Upper lobe of left lung (tissue), 6 donors: ENCODE data around the gene TMEM43. TPM values are rescaled to one million over a fixed set of nuclear protein-coding genes. Genes with fewer than 3 reads are reported as not detected.

Experiments
- ATAC-seq, 2 donors: fragments of 200-7000 bp; cut with Tn5 transposase; one replicate each; pipeline ENCODE4 v1.9.1; 2022; ENCODE audit warnings: mild to moderate bottlenecking in 2 of 2, moderate library complexity in 2 of 2; ENCODE audit not compliant: low FRiP score in 2 of 2
- DNase-seq, 2 donors: peaks; one replicate each; pipeline ENCODE4 v3.0.0-alpha.2; 2019 to 2020
- H3K27ac ChIP-seq, 4 donors: fragments of 200-600 bp; sonication (generic); one replicate each; pipeline ENCODE4 v1.5.1; 2016 to 2019
- H3K27me3 ChIP-seq, 4 donors: fragments of 200-600 bp; sonication (generic); one replicate each; pipeline ENCODE4 v1.5.1; 2017 to 2019
- H3K36me3 ChIP-seq, 4 donors: fragments of 200-600 bp; sonication (generic); one replicate each; pipeline ENCODE4 v1.5.1; 2016 to 2019
- H3K4me1 ChIP-seq, 4 donors: fragments of 200-600 bp; sonication (generic); one replicate each; pipeline ENCODE4 v1.5.1; 2018 to 2019
- H3K4me3 ChIP-seq, 4 donors: fragments of 200-600 bp; sonication (generic); one replicate each; pipeline ENCODE4 v1.5.1; 2017 to 2019; ENCODE audit warnings: mild to moderate bottlenecking in 2 of 4, moderate library complexity in 1 of 4
- H3K9me3 ChIP-seq, 4 donors: fragments of 200-600 bp; sonication (generic); one replicate each; pipeline ENCODE4 v1.5.1; 2018 to 2019
- CTCF ChIP-seq, 6 experiments: fragments of 450-650 bp in 4 of 6; fragments of 200-600 bp in 2 of 6; sonication (generic) in 2 of 6; IDR thresholded peaks; one replicate each; pipeline ENCODE4 v1.5.1; 2016 to 2019; ENCODE audit warnings: antibody characterized with exemption in 6 of 6
- EP300 ChIP-seq, 4 donors: sonication (generic); formaldehyde crosslinking; IDR thresholded peaks; one replicate each; pipeline ENCODE4 v1.5.1; 2017; ENCODE audit warnings: antibody characterized with exemption in 4 of 4, control low read depth in 2 of 4
- POLR2A ChIP-seq, 4 donors: fragments of 450-650 bp; IDR thresholded peaks; one replicate each; pipeline ENCODE4 v1.5.1; 2016 to 2017; ENCODE audit warnings: antibody characterized with exemption in 4 of 4, mild to moderate bottlenecking in 2 of 4
- POLR2AphosphoS5 ChIP-seq, 2 donors: sonication (generic); formaldehyde crosslinking; IDR thresholded peaks; one replicate each; pipeline ENCODE4 v1.5.1; 2017; ENCODE audit warnings: antibody characterized with exemption in 2 of 2
- WGBS, 2 donors: methylation state at CpG; one replicate each; pipeline ENCODE4 v1.1.5; 2017 to 2018; 5-methylcytosine and 5-hydroxymethylcytosine counted together
- total RNA-seq, 6 donors: library from RNA; depleted of rRNA in 4 of 6; stranded (reverse); fragments of >200 nt in 4 of 6; gene quantifications; one replicate each; pipeline versions ENCODE4 v1.1.0 to v1.2.1, GENCODE V29; 2016 to 2021
- donor health status: DM: no; HTN: no; CAD: no; lungs with moderate emphysema.
- donor health status: DM: no; HTN: yes; CAD: no; lungs with severe emphysema.

TMEM43 gene
- total RNA-seq, 6 donors from 2014 or later: 48.2 to 158 (median 87.7) TPM

GRCh38 chr3:14131134-14131533 lies 6.3 kb downstream of the TMEM43 start:
- TF ChIP-seq EP300 (IDR thresholded peaks at IDR 0.05) (no peak), POLR2AphosphoS5 (IDR thresholded peaks at IDR 0.05) (no peak), POLR2A (IDR thresholded peaks at IDR 0.05) (no peak), CTCF (IDR thresholded peaks at IDR 0.05) (no peak)
- ATAC-seq: no peak

GRCh38 chr3:14132120-14132519 lies 7.3 kb downstream of the TMEM43 start:
- ATAC-seq (no peak), DNase-seq (no peak)
- WGBS, 2 donors: 98% methylated on average over 8 of the region's 8 CpGs; no CpG with 5 or more reads in 1 of the 2 donors
- Histone ChIP-seq H3K36me3 (peaks cover 54 to 92% (median 78%) of the 10 kb centered on the region in 4 donors), H3K27ac (no peak overlapping the region), H3K4me1 (peaks cover 6 to 11% (median 8%) of the 10 kb centered on the region in 4 donors), H3K4me3 (no peak overlapping the region), H3K9me3 (no peaks in the 10 kb centered on the region), H3K27me3 (no peaks in the 10 kb centered on the region)
- no peak for TF ChIP-seq CTCF (IDR thresholded peaks at IDR 0.05)
- no peak for TF ChIP-seq EP300 (IDR thresholded peaks at IDR 0.05)
- TF ChIP-seq POLR2AphosphoS5 (IDR thresholded peaks at IDR 0.05): no peak
- no peak for TF ChIP-seq POLR2A (IDR thresholded peaks at IDR 0.05)

More at GRCh38 chr3:14131134-14131533, 6.3 kb downstream of the TMEM43 start:
- peaks cover 16 to 19% (median 17%) of the 10 kb centered on the region in 4 donors for H3K4me1 ChIP-seq
- no peak overlapping the region for H3K27ac ChIP-seq
- no peaks in the 10 kb centered on the region for H3K27me3 ChIP-seq
- no peak for DNase-seq
- no peak overlapping the region for H3K4me3 ChIP-seq
- WGBS, 2 donors: 90 to 91% methylated on average over 4 to 5 of the region's 5 CpGs
- H3K36me3 ChIP-seq: peaks cover 54 to 82% (median 71%) of the 10 kb centered on the region in 4 donors
- H3K9me3 ChIP-seq: no peaks in the 10 kb centered on the region

GRCh38 chr3:14132689-14133088 lies 7.8 kb downstream of the TMEM43 start:
- H3K9me3 ChIP-seq: no peaks in the 10 kb centered on the region
- no peak for ATAC-seq

GRCh38 chr3:14133188-14133800 lies 8.4 kb downstream of the TMEM43 start:
- Histone ChIP-seq H3K27me3 (no peaks in the 10 kb centered on the region), H3K36me3 (peaks cover 56 to 97% (median 85%) of the 10 kb centered on the region in 4 donors), H3K27ac (peak overlapping the region in 1 of 4 donors; percentile 2), H3K9me3 (no peaks in the 10 kb centered on the region), H3K4me3 (no peak overlapping the region), H3K4me1 (no peaks in the 10 kb centered on the region)
- DNase-seq: no peak
- no peak for ATAC-seq
- TF ChIP-seq POLR2AphosphoS5 (IDR thresholded peaks at IDR 0.05) (no peak), POLR2A (IDR thresholded peaks at IDR 0.05) (no peak), EP300 (IDR thresholded peaks at IDR 0.05) (no peak), CTCF (IDR thresholded peaks at IDR 0.05) (no peak)
- 81 to 96% methylated on average over 8 to 10 of the region's 10 CpGs for WGBS, 2 donors

More at GRCh38 chr3:14132689-14133088, 7.8 kb downstream of the TMEM43 start:
- no peak for TF ChIP-seq POLR2A (IDR thresholded peaks at IDR 0.05)
- no peak for TF ChIP-seq POLR2AphosphoS5 (IDR thresholded peaks at IDR 0.05)
- TF ChIP-seq EP300 (IDR thresholded peaks at IDR 0.05): no peak
- TF ChIP-seq CTCF (IDR thresholded peaks at IDR 0.05): no peak
- whole genome bisulfite sequencing, 2 donors: 96 to 100% methylated on average over 2 to 6 of the region's 6 CpGs
- no peak for DNase-seq
- H3K4me3 ChIP-seq: no peak overlapping the region
- no peaks in the 10 kb centered on the region for H3K27me3 ChIP-seq
- H3K4me1 ChIP-seq: peaks cover under 1 to 5% (median 2%) of the 10 kb centered on the region in 4 donors
- H3K27ac ChIP-seq: no peak overlapping the region
- peaks cover 54 to 97% (median 83%) of the 10 kb centered on the region in 4 donors for H3K36me3 ChIP-seq

- WGBS, 2 donors: 94 to 100% methylated on average over 4 to 5 of the region's 5 CpGs
- H3K27me3 ChIP-seq: no peaks in the 10 kb centered on the region
- ATAC-seq: no peak
Observed at GRCh38 chr3:14133876-14134275, 9.0 kb downstream of the TMEM43 start.

More at GRCh38 chr3:14133876-14134275, 9.0 kb downstream of the TMEM43 start:
- Histone ChIP-seq H3K4me3 (no peak overlapping the region), H3K4me1 (no peaks in the 10 kb centered on the region), H3K9me3 (no peaks in the 10 kb centered on the region), H3K36me3 (peaks cover 57 to 97% (median 90%) of the 10 kb centered on the region in 4 donors), H3K27ac (no peak overlapping the region)
- TF ChIP-seq CTCF (IDR thresholded peaks at IDR 0.05) (no peak), EP300 (IDR thresholded peaks at IDR 0.05) (no peak), POLR2AphosphoS5 (IDR thresholded peaks at IDR 0.05) (no peak), POLR2A (IDR thresholded peaks at IDR 0.05) (no peak)
- no peak for DNase-seq
